ENCODE data around the gene CASP8AP2. TPM values are rescaled to one million over a fixed set of nuclear protein-coding genes. Genes with fewer than 3 reads are reported as not detected.
"Not testable (repeated sequence)": the region's sequence is repeated elsewhere in the genome, so short reads cannot be mapped to it uniquely, and the experiment has no call there.

Gene CASP8AP2
- total RNA-seq, 4 donors from 2014 or later: 8.6 to 24.0 (median 11.0) TPM

DNA sequence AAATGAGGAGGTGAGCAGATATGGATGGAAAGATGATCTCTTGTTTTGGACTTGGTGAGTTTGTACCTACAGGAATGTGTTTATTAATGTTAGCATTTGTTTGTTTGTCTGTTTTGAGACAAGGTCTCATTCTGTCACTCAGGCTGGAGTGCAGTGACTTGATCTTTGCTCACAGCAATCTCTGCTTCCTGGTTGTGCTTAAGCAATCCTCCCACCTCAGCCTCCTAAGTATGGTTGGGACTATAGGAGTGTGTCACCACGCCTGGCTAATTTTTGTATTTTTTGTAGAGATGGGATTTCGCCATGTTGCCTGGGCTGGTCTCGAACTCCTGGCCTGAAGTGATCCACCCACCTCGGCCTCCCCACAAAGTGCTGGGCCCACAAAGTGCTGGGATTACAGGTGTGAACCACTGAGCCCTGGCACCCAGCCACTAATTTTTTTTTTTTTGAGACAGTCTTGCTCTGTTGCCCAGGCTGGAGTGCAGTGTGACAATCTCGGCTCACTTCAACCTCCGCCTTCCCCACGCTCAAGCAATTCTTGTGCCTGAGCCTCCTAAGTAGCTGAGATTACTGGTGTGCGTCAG, 7.1 kb downstream of the CASP8AP2 start:
- no peak for ATAC-seq (ENCODE audit: low FRiP score)
- DNase-seq (ENCODE audit: low spot score): no peak
- TF ChIP-seq, protein P1, sequence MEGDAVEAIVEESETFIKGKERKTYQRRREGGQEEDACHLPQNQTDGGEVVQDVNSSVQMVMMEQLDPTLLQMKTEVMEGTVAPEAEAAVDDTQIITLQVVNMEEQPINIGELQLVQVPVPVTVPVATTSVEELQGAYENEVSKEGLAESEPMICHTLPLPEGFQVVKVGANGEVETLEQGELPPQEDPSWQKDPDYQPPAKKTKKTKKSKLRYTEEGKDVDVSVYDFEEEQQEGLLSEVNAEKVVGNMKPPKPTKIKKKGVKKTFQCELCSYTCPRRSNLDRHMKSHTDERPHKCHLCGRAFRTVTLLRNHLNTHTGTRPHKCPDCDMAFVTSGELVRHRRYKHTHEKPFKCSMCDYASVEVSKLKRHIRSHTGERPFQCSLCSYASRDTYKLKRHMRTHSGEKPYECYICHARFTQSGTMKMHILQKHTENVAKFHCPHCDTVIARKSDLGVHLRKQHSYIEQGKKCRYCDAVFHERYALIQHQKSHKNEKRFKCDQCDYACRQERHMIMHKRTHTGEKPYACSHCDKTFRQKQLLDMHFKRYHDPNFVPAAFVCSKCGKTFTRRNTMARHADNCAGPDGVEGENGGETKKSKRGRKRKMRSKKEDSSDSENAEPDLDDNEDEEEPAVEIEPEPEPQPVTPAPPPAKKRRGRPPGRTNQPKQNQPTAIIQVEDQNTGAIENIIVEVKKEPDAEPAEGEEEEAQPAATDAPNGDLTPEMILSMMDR (IDR thresholded peaks at IDR 0.05): no peak

DNA sequence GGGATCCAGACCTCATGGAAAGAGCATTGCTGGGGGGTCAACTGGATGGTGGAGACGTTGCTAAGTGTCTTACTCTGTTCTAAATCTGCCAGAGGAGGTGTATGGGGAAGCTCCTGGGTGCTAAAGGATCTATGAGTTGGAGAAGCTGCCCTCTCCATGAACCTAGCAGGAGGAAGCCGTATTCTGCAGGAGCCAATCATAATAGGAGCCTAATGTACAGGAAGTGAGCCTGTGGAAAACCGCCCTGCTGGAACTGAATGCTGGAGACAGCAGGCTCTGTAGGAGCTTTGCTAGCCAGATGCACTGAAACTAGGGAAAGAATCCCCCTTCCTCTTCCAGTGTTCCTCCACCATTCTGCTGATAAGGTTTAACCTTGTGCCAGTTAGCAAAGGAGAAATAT, 10.9 kb downstream of the CASP8AP2 start:
- TF ChIP-seq, protein P1 (IDR thresholded peaks at IDR 0.05): no peak
- ATAC-seq (ENCODE audit: low FRiP score): no peak

DNA sequence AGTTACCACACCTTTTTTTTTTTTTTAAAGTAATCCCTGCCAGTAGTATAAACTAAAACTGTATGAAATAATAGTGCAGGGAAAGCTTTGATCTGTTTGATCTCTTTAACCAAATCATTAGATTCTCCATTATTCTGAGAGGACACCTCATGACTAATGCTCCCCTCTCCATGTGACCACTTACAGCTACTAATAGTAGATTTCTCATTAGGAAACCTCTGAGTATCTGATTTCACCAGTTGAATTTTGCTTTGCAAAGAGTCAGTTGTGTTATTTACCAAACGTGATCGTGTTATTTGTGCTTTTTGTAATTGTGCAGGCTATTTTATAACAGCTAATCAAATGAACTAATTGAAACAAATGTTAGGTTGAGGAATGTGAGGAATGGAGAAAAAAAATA, 12.5 kb downstream of the CASP8AP2 start:
- TF ChIP-seq, protein P1 (IDR thresholded peaks at IDR 0.05): no peak
- DNase-seq (ENCODE audit: low spot score) (no peak), ATAC-seq (ENCODE audit: low FRiP score) (no peak)

More for the DNA sequence above, 10.9 kb downstream of the CASP8AP2 start:
- DNase-seq (ENCODE audit: low spot score): no peak

DNA sequence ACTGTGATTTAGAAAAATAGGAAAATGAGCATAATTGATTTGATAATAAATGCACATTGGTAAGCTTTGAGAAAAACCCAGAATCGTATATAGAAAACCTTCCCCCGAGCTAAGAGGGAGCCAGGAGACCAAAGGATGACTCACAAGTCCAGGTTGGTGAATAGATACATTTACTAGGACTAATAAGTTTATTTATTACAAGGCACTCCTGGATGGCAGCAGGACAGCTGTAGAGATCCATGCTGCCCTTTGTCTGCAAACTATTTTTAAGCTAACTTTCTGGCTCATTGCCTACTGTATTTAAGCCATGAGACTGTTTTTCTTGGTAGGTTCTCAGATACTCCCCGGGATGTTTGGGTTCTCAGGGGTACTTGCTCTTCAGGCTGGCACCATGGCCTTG, 13.4 kb downstream of the CASP8AP2 start:
- TF ChIP-seq, protein P1 (IDR thresholded peaks at IDR 0.05): no peak
- no peak for ATAC-seq (ENCODE audit: low FRiP score)
- DNase-seq (ENCODE audit: low spot score): no peak

DNA sequence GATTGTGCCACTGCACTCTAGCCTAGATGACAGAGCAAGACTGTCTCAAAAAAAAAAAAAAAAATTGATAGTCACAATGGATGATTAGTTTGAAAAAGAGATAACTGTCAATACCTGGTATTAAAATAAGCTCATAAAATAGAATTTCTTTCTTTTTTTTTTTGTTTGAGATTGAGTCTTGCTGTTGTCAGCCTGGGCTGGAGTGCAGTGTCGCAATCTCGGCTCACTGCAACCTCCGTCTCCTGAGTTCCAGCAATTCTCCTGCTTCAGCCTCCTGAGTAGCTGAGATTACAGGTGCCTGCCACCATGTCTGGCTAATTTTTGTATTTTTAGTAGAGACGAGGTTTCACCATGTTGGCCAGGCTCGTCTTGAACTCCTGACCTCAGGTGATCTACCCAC, 17.8 kb downstream of the CASP8AP2 start:
- DNase-seq (ENCODE audit: low spot score); ATAC-seq (ENCODE audit: low FRiP score): not testable (repeated sequence)

DNA sequence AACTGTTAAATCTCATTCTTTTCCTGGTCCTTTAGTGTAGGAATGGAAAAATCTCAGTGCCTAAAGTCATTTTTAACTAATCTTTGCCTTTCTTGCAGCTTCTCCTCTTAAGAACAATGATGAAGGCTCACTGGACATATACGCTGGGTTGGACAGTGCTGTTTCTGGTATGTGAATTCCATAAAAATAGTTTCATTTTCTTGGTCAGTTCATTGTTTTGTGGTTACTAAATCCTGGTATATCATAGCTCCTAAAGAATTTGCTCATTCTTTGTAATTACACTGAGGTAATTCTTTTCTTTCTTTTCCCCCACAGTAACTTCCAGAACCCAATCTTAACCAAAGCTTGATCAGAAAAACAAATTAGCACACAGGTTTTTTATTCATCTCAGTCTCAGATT, 23.4 kb downstream of the CASP8AP2 start:
- no peak for DNase-seq (ENCODE audit: low spot score)
- TF ChIP-seq, protein P1 (IDR thresholded peaks at IDR 0.05): no peak
- no peak for ATAC-seq (ENCODE audit: low FRiP score)

DNA sequence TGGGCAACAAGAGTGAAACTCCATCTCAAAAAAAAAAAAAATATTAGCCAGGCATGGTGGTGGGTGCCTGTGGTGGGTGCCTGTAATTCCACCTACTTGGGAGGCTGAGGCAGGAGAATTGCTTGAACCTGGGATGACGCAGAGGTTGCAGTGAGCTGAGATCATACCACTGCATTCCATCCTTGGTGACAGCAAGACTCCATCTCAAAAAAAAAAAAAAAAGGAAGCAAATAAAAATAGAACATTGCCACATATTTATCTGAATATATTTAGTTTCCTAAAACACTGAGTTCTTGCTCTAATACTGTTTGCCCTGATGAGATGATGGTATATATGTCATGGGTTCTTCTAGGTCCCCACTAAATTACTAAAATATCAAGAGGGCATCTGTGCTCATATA, 28.4 kb downstream of the CASP8AP2 start:
- TF ChIP-seq, protein P1 (IDR thresholded peaks at IDR 0.05): no peak
- ATAC-seq (ENCODE audit: low FRiP score): no peak
- DNase-seq (ENCODE audit: low spot score): no peak
